GM21619 (cell line): ENCODE results near the gene IMPDH2.
"Not testable (repeated sequence)": the region's sequence is repeated elsewhere in the genome, so short reads cannot be mapped to it uniquely, and the experiment has no call there.

Experiments used
- ATAC-seq: cut with Tn5 transposase; IDR thresholded peaks from one replicate; pipeline ENCODE4 v1.9.1; 2021; ENCODE audit not compliant: unreplicated experiment

The IMPDH2 gene

DNA sequence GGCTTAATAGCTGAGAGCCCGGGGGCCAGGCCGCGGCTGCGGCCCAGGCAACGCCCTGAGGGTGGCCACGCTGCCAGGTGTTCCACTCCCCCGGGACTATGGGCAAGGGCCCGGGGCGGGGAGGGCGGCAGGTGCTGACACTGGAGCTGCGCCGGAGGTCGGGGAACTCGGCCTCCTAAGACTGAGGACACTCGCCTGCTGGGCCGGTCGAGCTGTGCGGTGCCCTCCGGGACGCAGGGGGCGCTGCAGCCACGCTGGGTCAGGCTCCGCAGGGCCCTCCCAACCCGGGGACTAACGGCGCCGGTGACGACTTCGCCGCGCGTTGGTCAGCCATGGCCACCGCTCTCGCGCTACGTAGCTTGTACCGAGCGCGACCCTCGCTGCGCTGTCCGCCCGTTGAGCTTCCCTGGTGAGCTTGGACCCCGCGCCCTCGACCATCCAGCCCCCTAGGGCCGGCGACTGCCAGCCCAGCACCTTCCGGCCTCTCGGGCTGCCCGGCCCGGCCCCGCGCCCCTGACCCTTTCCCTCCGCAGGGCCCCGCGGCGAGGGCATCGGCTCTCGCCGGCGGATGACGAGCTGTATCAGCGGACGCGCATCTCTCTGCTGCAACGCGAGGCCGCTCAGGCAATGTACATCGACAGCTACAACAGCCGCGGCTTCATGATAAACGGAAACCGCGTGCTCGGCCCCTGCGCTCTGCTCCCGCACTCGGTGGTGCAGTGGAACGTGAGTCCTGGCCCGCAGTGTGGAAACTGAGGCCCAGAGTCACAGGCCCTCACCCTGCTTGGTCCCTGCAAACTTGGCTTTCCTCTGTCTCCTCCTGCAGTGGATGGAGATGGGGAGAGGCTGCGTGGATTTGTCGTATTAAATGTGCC, 7.1 kb downstream of the IMPDH2 start, which contains the start of gene NDUFAF3:
TSS of gene NDUFAF3 (plus strand) at position 309 of the 875 bp plus-strand sequence. CDS start at position 333, 24 bp downstream.
- peak; percentile 54 for ATAC-seq

DNA sequence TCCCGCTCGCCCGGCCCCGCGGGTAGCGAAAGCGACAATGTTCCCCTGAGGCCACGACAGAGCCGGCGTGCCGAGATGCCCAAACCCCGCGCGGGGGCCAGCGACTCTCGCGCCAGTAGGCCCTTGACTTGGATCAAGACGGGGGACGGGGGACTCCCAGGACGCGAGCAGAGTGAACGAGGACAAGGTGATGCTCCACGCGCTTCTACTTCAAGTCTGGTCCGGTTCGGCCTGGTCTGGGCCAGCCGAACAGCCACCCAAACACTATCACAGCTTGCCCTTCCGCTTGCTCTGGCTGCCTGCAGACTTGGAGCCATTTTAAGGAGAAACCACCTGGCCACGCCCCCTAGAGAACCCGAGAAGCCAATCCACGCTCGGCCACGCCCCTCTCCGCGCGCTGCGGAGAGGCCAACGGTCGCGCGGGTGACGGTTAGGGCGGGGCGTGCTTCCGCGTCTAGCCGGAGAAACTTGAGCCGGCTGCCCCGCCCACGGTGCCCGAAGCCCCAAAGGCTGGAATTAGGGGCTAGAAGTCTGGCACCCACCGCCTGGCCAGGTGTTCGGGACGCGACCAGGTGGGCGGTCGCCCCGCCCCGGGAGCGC, 7.9 kb downstream of the IMPDH2 start:
- peak; percentile 39 for ATAC-seq

DNA sequence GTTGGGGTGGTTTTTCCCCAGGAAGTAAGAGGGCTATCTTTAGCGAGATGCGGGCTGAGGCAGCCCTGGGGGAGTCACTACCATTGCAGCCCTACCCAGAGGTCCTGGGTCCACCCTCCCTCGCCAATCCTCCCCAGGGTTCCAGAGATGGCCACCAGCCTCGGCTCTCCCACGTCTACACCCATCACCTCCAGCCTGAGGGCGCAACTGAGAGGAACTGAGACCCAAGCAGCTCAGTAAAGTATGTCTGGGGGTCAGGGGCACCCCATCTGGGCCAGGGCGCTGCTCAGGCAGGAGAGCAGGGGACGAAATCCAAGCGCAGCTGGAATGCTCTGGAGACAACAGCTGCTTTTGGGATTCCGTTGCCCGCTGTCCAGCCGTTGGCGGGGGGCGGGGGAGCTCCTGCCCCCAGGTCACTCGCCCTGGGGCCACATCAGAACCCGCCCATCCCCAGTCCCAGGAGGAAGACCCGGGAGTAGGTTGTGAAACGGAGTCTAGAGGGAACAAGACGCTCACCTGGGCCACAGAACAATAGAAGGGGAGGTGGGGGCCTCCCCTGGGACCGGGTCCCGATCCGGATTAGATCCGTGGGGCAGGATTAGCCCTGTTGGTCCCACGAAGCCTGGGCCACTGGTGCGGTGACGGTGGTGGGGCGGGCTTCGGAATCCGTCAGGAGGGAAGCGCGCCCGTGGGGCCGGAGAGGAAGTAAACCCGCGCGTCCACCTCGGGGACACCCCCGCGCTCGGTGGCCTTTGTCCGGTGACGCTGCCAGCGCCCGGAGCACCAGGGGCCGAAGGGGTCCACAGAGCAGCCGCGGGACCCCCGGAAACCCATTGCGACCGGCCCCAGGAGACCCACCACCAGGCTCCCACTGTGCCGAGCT, 8.6 kb downstream of the IMPDH2 start:
- ATAC-seq, result peak; percentile 3

DNA sequence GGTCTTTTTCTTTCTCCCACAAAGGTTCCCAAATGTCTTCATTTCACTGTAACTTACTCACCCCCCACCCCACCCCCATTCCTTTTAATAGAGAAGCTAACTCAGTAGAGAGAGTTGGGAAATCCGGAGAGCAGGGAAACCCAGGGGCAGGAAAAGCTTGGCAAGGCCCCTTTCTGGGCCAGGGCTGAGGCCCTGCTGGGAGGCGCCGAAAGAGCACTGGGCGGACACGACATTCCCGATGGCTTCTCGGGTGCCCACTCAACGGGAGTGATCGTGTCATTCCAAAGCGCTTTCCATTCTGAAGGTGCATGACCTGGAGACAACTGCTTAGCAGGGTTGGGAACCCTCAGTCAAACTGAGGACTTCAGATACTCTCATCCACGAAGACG, 9.3 kb downstream of the IMPDH2 start:
- ATAC-seq, result no peak

DNA sequence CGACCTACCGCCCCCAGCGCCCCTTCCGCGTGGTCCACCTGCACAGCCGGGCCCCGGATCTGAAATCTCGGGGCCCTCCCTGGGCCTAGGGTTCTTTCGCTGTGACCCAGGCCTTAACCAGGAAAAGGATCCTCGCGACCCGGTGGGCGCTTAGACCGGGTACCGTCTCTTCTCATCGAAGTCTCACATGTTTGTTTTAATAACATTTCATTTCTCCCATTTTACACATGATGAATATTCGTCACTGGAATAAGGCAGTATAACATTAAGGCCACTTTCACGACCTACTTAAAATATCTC, 10.5 kb downstream of the IMPDH2 start:
- ATAC-seq, result no peak

DNA sequence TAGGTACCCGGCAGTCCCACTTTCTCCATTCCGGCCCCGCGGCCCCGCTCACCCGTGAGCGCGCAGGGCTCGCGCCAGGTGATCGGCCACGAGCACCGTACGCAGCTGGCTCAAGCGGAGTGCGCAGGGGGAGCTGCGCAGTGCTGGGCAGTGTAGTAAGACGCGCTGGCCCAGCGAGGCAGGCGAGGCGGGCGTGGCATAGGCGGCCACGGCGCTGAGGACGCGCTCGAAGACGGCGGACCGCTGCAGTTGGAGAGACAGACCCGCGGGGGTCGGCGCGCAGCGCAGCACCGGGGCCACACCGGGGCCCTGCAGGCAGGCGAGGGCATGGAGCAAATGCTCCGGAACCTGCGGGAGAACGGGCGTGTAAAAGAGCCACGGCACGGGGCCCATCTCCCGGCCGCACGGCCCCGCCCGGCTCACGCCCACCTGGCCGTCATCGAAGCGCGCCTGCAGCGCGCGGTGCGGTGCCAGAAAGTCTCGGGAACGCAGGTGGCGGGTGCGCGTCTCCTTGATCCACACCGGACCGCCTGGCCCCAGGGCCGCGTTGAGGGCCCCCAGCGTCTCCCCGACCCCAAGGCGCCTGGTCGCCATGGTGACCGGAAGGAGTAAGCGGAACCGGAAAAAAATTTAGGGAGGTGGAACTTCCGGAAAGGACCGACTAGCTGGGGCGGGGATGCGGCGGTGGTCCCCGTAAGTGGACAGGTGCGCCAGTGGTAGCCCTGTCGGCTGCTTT, 11.1 kb downstream of the IMPDH2 start, which contains the start of gene DALRD3:
TSS of gene DALRD3 (minus strand) at position 610 of the 736 bp plus-strand sequence. CDS start at position 594, 16 bp downstream.
- no peak for ATAC-seq

DNA sequence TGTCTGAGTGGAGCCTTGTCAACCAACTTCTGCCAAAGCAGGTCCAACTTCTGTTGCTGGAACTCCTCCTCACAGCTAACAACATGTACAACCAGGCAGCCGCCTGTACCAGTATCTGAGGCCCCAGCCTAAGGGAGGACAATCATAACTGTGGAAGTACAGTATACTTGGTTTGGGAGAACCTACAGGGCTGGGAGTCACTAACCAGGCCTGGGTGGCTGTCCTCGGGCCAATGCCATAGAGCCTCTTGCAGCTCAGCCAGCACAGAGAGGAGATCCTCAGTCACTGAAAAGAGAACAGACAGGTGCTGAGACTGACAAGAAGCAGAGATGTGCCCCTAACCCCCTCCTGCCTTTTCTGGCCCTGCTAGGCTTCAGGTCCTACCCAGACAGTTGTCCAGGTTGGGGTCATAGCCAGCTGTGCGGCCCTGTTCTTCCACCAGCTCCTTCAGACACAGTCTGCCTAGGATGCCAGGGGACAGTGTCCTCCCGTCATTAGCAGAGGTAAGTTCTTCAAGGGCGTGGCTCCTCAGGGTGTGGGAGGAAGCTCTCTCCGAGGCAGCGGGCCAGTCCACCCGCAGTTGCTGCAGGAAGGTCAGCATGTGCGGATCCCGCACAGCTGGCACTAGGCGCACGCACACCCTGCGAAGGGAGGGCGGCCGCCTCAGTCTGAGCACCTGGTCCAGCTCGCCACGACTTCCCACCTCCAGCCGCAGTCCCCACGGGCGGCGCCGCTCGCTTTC, 11.8 kb downstream of the IMPDH2 start:
- no peak for ATAC-seq

DNA sequence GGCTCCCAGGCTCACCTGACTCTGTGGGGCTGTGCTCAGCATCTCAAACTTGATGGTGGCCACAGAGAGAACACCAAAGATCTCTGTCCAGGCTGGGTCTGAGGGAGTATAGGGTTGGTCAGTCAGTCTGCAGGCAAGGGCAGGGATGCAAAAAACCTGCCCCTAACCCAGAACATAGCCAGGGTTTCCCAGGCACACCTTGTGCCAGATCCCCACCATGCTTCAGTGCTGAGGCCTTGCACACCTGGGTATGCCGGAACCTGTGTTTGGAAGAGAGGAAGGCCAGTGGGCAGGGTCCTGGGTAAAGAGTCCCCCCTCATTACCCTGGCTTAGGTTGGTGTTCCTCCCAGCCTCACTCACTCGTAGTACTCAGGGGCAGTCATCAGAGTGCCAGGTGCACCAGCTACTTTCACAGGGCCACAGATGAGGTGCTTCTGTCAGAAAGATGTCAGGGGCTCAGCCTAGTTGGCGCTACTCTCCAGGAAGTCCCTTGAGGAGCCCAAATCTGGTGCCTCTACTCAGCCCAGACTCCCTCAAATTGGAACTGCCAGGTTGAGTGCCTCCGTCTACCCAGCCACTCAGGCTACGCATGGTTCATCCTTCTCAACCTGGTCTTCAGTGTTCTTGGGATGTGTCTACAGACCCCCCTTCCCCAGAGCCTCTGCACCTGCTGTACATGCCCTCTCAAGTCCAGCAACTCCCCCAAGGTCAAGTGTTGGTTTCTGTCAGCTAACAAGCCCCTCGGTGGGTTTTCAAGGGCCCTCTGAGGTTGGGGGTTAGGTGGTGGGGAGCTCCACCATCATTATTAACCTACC, 12.6 kb downstream of the IMPDH2 start:
- no peak for ATAC-seq

DNA sequence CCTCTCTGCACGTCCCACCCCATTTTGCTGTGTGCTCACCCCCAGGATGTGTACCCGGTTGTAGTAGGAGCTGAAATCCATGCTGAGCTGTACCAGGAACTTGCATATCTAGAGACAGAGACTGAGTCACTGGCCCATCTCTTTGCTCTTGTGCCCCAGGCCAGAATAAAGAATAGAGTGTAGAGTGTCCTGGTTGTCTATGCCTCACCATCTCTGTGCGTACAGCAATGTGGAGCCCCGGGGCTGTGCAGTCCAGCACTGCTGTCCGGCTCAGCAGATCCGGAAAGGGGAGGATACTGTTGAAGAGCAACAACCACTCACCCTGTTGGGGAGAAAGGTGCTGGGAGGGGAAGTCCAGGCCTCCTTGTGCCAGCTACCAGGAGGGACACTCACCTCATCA, 13.4 kb downstream of the IMPDH2 start:
- ATAC-seq, result no peak

DNA sequence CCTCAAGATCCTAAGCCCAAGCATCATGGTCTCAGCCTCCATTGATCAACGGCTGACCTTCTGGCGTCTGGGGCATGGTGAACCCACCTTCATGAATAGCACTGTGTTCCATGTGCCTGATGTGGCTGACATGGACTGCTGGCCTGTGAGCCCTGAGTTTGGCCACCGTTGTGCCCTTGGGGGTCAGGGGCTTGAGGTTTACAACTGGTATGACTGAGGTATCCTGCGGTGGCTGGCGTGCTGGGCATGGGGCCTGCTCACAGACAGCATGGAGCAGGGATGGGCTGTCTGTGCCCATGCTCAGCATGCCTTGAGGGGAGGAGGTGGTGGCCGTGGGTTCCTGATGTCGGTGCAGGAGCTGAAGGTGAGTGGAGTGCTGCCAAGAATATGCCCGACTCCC, 14.1 kb downstream of the IMPDH2 start:
- no peak for ATAC-seq

DNA sequence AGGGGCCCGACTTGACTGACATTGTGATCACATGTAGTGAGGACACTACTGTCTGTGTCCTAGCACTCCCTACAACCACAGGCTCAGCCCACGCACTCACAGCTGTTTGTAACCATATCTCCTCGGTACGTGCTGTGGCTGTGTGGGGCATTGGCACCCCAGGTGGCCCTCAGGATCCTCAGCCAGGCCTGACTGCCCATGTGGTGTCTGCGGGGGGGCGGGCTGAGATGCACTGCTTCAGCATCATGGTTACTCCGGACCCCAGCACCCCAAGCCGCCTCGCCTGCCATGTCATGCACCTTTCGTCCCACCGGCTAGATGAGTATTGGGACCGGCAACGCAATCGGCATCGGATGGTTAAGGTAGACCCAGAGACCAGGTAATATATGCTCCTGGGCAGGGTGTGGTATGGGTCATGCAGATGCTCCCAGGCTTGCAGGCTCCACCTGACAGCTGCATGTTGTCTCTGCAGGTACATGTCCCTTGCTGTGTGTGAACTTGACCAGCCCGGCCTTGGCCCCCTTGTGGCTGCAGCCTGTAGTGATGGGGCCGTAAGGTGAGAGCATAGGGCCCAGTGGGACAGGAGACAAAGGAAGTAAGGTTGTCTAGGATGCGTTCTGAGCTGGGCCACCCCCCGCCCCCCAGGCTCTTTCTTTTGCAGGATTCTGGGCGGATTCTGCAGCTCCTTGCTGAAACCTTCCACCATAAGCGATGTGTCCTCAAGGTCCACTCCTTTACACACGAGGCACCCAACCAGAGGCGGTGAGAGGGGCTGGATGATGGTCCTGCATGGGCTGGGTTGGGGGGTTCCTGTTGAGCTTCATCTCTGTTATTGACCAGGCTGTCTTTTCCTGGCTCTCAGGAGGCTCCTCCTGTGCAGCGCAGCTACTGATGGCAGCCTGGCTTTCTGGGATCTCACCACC, 15.2 kb downstream of the IMPDH2 start:
- ATAC-seq, result no peak

DNA sequence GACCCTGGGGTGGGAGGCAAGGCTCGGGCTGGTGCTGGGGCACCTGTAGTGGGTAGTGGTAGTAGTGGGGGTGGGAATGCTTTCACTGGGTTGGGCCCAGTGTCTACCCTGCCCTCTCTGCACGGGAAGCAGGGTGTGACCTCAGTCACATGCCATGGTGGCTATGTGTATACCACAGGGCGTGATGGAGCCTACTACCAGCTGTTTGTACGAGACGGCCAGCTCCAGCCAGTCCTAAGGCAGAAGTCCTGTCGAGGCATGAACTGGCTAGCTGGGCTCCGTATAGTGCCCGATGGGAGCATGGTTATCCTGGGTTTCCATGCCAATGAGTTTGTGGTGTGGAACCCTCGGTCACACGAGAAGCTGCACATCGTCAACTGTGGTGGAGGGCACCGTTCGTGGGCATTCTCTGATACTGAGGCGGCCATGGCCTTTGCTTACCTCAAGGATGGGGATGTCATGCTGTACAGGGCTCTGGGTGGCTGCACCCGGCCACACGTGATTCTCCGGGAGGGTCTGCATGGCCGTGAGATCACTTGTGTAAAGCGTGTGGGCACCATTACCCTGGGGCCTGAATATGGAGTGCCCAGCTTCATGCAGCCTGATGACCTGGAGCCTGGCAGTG, 16.0 kb downstream of the IMPDH2 start:
- no peak for ATAC-seq

DNA sequence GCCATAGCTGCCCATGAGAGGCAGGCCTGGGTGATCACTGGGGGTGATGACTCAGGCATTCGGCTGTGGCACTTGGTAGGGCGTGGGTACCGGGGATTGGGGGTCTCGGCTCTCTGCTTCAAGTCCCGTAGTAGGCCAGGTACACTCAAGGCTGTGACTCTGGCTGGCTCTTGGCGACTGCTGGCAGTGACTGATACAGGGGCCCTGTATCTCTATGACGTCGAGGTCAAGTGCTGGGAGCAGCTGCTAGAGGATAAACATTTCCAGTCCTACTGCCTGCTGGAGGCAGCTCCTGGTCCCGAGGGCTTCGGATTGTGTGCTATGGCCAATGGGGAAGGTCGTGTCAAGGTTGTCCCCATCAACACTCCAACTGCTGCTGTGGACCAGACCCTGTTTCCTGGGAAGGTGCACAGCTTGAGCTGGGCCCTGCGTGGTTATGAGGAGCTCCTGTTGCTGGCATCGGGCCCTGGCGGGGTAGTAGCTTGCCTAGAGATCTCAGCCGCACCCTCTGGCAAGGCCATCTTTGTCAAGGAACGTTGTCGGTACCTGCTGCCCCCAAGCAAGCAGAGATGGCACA, 16.7 kb downstream of the IMPDH2 start:
- no peak for ATAC-seq

DNA sequence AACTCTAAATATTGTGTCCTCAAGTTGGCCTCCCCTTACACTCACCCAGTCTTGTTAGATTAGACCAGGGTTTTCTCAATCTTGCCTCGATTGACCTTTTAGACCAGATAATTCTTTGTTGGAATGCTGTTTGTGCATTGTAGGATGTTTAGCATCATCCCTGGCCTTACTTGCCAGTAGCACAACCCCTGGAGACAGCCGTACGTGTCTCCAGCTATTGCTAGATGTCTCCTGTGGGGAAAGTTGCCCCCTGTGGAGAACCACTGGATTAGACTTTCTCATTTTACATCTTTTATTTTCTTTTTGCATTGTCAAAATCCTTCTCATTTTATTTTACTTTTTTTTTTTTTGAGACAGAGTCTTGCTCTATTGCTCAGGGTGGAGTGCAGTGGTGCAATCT, 19.8 kb downstream of the IMPDH2 start:
- no peak for ATAC-seq

DNA sequence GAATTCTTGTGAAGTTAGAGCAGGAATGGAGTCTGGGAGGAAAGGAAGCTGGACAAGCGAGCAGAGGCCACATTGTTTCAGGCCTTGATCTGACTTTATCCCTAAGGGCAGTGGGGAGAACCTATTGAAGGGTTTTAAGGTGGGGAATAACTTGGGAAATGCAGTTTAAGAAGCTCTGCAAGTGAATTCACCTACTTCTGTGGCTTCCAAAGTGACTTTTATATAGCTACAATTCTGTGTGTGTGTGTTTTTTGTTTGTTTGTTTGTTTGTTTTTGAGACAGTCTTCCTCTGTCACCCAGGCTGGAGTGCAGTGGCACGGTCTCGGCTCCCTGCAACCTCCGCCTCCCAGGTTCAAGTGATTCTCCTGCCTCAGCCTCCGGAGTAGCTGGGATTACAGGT, 20.6 kb downstream of the IMPDH2 start:
- ATAC-seq, result not testable (repeated sequence)

DNA sequence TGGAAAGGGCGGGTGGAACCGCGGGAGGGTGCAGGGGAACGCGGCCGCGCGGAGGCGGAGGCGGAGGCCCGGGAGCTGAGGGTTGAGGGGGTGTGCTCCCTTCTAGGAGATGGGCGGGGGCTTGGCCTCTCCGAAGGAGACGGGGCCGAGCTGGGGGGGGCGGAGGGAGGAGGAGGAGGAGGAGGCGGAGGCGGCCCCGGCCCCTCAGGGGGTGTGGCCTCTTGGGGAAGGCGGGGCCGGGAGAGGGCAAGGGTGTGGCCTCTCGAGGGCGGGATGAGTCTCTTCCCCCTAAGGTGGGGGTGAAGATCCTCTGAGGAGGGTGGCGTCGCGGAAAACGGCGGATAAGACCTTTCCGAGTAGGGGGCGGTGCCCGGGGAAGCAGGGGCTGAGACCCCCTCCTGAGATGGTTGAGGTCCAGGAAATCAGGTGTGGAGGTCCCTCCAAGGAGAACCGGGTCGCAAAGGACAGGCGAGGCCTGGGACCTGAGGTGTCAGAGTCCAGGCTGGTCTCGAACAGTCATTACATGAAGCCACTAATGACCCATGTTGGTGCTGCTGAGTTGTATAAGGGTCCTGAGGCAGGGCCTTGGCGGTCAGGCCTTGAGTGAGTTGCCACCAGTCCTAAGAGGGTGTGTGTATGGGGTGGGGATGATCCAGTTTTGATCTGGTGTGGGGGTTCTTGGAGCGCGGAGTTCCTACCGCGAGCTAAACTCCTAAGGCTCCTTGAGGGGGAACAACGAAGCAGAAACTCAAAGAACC, 21.2 kb downstream of the IMPDH2 start:
- ATAC-seq, result peak; percentile 30
